Measurements from ENCODE around the gene PXDC1. TPM values are rescaled to one million over a fixed set of nuclear protein-coding genes. Genes with fewer than 3 reads are reported as not detected.
"Not testable (repeated sequence)": the region's sequence is repeated elsewhere in the genome, so short reads cannot be mapped to it uniquely, and the experiment has no call there.

PXDC1 gene
- total RNA-seq, 1 experiment from 2014 or later: 10.9 TPM

DNA sequence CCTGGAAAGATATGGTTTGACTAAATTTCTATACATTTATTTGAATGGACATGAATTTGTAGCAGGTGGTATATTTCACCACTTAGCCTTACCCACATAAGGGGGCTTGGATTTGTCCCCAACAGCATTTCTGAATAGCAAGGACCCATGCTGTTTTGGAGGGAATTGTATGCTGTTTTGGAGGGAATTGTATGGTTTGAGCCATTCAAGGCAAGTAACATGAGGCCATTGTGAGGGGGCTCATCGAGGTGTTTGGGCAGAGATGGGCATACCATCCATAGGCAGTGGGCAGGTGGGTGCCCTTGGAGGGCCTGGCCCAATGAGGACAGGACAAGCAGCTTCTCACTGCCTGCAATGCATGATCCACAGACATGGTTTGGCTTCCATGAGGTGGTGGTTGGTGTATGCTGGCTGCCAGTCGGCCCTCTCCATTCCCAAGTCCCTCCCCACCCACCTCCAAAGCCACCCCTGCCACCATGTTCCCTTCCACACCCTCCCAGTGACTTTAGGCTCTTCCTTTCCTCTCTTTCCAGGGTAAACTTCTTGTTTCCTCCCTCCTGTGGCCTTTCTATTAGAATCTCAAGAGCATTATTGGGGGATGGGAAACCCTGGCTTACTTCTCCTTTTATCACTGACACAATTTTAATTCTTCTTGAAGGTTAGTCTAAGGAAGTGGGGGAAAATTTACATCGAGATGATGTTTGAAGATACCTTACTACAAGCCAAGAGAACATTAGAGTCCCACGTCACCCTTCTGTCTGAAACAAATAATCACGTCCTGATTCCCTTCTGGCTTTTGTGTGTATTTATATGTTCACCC is 13.2 kb upstream of the PXDC1 start:
- DNase-seq (ENCODE audit: extremely low read depth, low read depth): no peak

DNA sequence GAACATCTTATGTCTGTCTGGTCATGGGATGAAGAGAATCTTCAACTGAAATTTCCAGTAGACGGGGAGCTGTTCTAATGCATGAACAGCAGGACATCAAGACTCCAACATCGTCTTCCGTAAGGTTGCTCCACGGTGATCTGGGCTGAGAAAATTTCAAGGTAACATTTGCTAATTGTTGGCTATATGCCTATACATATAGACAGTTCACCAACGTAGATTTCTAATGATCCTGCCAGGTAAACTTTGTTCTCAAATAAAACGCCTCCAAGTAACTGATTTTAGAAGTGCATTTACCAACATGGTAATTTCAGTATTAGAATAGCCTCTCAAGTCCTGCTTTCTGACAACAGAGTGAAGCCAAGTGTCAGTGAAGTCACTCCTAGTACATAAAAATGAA is 11.3 kb upstream of the PXDC1 start:
- DNase-seq (ENCODE audit: extremely low read depth, low read depth): no peak

DNA sequence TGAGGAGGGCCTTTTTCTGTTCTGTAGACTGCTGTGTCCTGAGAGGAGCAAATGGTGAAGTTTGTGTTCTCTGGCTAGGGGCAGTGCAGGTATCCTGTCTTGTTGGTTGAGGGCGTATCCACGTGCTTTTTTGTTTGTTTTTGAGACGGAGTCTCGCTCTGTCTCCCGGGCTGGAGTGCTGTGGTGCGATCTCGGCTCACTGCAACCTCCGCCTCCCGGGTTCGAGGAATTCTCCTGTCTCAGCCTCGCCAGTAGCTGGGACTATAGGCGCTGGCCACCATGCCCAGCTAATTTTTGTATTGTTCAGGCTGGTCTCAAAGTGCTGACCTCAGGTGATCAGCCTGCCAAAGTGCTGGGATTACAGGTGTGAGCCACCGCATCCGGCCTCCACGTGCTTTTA is 10.8 kb upstream of the PXDC1 start:
- DNase-seq (ENCODE audit: extremely low read depth, low read depth): no peak

DNA sequence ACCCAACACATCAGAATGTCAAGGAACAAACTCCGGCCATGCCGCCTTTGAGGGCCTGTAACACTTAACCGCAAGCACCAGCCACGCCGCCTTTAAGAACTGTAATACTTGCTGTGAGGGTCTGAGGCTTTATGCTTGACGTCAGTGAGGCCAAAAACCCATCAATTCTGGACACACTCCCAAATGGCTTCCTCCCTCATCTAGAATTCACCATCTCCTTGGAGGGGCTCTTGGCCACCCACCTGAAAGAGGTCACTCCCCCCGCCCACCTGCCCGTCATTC is 10.4 kb upstream of the PXDC1 start:
- DNase-seq (ENCODE audit: extremely low read depth, low read depth): no peak

DNA sequence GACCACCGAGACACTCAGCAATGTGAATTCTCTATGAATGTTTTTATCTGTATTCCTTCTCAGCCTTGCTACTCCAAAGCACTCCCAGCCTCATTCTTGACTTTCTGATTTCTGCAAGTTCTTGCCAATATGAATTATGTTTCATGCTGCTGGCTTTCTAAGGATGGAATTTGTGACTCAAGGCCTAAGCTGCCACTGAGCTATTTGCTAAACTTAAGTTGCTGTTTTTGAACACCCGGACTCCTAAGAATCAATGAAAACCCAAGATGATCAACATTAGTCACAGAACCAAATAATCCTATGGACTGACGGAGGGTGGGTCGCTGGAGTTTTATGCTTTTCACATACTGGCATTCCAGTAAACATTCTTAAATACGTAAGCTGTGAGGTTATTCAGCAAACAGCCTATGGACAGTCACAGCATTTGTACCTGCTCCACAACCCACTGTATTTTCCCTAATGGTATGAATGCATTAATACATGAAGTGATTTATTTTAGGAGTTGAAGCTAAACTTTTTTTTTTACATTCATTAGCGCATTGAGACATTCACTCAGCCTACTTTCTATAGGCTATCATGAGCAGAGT is 8.2 kb upstream of the PXDC1 start:
- DNase-seq (ENCODE audit: extremely low read depth, low read depth): no peak

DNA sequence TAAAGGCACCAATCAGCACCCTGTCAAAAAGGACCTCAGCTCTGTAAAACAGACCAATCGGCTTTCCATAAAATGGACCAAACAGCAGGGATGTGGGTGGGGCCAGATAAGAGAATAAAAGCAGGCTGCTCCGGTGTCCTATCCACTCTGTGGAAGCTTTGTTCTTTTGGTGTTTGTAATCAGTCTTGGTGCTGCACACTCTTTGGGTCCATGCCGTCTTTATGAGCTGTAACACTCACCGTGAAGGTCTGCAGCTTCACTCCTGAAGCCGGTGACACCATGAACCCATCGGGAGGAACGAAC is 7.3 kb upstream of the PXDC1 start:
- DNase-seq (ENCODE audit: extremely low read depth, low read depth): no peak

DNA sequence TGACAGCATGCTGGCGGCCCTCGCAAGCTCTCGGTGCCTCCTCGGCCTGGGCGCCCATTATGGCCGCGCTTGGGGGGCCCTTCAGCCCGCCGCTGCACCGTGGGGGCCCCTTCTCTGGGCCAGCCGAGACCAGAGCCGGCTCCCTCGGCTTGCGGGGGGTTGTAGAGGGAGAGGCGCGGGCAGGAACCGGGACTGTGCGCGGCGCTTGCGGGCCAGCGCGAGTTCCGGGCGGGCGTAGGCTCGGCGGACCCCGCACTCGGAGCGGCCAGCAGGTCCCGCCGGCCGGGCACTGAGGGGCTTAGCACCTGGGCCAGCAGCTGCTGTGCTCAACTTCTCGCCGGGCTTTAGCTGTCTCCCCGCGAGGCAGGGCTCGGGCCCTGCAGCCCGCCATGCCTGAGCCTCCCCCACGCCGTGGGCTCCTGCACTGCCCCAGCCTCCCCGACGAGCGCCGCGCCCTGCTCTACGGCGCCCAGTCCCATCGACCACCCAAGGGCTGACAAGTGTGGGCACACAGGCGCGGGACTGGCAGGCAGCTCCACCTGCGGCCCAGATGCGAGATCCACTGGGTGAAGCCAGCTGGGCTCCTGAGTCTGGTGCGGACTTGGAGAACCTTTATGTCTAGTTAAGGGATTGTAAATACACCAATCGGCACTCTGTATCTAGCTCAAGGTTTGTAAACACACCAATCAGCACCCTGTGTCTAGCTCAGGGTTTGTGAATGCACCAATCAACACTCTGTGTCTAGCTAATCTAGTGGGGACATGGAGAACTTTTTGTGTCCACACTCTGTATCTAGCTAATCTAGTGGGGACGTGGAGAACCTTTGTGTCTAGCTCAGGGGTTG is 6.7 kb upstream of the PXDC1 start:
- not testable (repeated sequence) for DNase-seq (ENCODE audit: extremely low read depth, low read depth)

DNA sequence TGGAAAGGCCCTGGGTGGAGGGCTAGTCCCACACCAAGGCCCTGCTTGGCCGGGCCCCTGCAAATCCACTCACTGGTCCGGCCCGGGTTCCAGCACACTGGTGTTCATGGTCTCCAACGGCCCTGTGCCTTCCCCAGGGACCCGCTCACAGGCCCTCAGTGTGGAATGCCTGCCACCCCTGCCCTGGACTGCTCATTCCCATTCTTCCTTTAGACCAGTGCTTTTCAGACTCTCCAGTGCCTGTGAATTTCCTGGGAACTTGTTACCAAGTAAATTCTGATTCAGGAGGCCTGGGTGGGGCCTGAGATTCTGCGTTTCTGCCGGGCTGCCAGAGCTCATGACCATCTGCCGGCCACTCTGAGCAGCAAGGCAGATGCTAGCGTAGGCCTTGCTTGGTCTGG is 5.7 kb upstream of the PXDC1 start:
- no peak for DNase-seq (ENCODE audit: extremely low read depth, low read depth)

DNA sequence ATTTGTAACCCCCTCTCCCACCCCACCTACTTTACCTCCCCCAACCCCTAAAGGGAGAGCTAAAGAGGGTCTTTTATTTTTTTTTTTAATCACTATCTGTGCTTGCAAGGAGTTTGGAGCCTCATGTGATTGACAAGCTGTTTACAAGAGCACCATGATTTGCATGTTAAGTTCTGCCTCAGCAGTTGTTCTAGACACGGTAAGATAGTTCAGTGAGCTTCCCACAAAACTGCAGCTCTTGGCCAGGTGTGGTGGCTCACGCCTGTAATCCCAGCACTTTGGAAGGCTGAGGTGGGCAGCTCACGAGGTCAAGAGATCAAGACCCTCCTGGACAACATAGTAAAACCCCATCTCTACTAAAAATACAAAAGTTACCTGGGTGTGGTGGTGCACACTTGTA is 5.0 kb upstream of the PXDC1 start:
- no peak for DNase-seq (ENCODE audit: extremely low read depth, low read depth)

DNA sequence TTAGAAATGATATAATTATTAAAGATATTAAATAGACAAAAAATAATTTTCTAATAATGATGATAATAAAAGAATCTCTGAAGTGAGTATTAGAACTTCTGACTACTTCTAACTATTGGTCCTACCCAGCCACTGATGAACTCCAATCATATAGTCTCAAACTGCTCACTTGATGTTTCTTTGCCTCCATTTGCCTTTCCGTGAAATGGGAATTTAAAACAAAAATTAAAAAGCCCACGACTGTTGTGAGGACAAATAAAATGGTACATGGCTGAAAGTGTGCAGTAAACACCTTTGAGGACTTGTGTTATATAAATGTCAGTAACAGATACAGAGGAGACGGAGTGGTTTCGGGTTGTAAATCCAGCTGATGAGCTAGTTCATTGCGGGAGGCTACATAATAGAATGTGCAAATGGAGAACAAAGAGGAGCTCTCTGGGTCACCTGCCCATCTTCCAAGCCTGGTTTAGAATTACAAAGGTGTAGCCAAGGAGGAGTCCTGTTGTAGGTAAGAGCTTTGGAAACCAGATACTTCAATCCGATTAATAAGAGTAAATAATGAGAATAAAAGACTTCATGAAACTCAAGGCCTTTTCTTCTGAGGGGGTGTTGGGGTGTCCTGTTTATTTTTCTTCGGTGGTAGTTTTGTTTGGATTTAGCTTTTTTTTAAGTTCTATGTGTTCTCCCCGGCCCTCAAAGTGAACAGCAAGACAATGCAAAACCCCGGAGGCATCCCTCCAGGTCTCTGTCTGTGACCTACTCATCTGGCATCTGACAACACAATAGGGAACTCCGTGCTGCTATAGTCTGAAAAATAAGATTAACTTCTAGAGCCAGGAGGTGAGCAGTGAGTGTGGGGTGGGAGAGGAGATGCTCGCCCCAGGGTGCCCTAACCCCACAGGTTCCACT is 4.4 kb upstream of the PXDC1 start:
- DNase-seq (ENCODE audit: extremely low read depth, low read depth): no peak

DNA sequence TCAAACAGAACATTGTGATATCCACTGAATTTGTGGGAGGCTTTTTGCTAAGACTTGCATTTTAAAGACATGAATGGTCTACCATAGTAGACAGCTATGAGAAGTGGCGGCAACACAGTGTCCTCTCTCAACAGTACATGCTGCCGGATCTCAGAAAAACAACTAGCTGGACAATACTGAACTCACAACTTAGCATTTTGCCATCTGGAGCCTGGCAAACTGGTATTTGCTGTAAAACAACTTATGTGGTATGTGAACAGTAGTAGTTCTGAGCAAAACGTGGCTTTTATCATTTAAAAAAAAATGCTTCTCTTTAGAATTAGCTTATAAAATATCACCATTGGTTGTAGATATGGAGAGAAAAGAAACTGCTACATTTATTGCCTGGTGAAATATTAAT is 3.3 kb upstream of the PXDC1 start:
- no peak for DNase-seq (ENCODE audit: extremely low read depth, low read depth)

DNA sequence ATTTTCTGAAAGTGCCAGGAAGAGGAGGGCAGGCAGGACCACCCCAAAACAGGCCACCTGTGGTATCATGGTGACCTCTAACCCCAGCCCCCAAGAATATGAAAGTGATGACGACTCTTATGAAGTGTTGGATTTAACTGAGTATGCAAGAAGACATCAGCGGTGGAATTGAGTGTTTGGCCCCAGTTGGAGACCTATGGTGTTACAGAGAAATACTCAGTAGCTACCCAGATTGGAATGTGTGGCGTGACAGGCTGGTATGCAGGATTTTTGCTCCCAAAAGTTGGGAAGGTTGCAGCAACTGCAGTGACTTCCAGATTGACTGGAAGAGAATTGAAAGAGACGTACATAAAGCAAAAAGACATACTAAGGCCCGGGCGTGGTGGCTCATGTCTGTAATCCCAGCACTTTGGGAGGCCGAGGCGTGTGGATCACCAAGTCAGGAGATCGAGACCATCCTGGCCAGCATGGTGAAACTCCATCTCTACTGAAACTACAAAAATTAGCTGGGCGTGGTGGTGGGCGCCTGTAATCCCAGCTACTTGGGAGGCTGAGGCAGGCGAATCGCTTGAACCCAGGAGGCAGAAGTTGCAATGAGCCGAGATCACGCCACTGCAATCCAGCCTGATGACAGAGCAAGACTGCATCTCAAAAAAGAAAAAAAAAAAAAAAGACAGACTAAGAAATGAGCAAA is 2.7 kb upstream of the PXDC1 start:
- DNase-seq (ENCODE audit: extremely low read depth, low read depth): not testable (repeated sequence)

DNA sequence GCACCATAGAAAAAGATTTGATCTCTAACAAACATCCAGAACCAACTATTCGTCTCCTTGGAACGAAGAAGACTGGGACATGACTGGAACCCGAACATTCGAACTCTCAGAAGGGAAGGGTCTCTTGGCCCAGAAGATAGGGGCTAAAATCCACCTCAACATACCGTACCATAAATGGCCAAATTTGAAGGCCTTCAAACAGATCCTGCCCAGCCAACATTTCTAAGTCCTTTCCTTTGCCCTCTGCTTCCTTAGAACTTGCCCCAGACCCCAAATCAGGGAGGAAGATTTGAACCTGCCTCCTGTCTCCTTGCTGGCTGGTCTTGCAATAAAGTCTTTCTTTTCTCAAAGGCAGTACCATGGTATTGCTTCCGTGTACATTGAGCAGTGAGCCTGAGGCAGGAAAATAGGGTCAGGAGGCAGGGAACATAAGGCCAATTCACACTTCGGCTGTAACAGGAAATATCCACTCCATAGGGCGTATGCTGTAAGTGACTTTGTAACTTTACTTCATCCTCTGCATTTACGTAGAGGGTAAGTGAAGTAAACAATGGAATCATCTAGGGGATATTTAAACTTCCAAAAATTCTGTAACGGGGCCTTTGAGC is 1.8 kb upstream of the PXDC1 start:
- DNase-seq (ENCODE audit: extremely low read depth, low read depth): no peak

DNA sequence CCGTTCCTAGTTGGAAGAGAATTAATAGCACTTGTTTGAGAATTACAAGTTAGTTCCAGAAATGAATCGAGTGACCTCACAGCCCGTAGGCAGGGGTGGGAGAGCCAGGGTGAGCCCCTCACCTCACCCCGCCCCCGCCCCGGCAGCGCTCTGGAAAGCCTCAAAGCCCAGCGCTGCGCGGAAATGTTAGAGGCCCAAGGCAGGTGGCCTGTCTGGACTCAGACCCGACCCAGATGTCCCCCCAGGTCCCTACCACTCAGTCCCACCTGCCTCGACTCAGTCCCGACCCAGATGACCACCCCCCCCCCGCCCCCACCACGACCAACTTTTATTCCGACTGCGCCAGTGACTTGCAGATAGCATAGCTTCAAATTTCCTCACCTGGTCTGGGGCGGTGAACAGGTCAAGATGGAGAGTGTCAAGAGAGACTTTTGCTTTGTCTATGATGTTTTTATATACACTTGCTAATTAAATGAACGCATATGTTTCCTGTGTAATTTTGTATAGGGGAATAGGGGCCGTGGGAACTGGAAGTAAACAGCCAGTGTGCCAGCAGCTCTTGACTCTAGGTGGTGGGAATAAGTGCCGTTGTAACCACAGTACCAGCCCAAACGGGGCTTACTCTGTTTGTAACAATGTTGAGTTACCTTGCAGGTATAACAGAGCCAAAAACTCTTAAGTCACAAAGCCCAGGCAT is 1.2 kb upstream of the PXDC1 start:
- DNase-seq (ENCODE audit: extremely low read depth, low read depth): no peak

DNA sequence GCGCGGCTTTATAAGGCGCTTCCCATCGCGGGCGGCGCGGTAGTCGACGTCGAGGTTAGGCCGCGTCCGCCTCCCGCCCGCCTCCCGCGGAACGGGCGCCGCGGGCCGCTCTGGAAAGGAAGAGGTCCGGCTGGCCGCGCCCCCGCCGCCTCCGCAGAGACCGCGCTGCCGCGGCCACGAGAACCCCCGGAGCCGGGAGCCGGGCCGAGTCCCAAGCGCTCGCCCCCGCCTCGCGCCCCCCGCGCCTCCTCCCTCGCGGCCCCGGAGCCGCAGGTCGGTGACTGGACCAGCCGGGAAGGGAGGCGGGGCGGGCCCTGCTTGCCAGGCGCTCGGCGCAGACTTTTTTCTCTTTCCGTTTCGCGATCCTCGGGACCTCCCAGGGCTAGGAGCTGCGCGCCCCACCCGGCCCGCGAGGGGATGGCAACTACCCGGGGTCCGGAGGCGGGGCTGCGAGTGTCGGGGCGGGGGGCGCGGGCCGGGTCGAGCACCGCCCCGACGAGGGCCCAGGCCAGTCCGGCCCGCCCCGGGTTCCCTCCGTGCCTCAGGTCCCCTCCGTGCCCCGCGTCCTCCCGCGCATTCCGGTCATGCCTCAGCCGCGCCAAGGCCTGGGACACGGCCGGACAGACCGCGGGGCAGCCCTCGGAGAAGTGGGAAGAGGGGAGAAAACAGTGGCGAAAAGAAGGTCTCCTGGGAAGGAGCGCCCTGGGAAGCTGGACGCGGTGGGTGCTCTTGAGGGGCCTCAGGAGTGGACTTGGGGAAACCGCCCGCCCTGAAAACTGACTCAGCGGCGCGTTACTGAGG is 417 bp upstream of the PXDC1 start:
- DNase-seq (ENCODE audit: extremely low read depth, low read depth): peak; percentile 38

DNA sequence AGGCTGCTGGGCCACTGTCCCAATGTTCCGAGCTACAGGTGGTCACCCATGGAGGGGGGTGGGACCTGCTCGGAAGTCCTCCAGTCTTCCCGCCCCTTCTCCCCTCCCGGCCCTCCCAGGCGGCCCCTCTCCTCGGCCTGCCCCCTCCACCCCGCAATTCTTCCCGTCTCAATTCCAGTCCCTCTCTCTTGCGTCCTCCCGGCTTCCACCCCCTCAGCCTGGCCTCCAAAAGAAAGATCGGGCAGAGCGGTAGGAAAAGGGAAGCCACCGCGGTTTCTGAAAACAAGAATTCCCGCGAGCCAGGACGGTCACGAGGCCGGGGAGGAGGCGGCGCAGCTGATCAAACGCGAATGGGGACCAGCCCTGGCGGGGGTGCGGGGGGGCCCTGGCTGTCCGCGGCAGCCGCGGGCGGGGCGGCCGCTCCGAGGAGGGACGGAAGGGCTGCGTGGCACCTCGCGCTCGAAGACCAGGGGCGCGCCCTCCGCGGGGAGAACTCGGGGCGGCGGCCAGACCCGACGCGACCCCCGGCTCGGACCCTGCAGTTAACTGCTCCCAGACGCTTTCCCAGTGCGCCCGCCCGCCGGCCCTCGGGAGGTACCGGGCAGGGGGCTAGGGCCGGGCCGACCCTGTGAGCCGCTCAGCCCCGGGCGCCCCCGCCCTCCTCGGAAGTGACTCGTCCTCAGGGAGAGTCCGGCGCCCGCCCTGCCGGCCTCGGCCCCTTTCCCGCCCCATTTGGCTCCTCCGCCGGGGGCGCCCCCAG is 1.0 kb downstream of the PXDC1 start:
- no peak for DNase-seq (ENCODE audit: extremely low read depth, low read depth)

DNA sequence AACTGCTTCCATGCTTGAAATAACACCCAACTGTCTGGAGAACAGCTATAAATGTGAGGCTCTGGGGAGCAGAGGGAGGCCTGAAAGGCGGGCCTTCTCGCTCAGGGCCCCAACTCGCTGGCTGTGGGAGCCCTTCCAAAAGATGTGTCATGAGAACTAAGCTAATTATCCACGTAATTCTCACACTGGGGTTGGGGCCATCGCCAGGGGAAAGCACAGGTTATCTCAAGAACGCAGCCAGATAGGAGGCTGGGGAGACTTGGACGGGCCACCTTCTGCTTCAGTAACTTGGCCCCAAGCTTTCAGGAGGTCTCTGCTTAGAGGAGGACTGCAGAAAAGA is 1.6 kb downstream of the PXDC1 start:
- no peak for DNase-seq (ENCODE audit: extremely low read depth, low read depth)

Measured in NCI-H460 (cell line).